Mesenchymal stem cell (in vitro differentiated cells and primary cell): ENCODE measurements around the gene P3H2.

Experiments used
- DNase-seq: peaks from one replicate; pipeline ENCODE4 v3.0.0-alpha.2; 2013
- H2AFZ ChIP-seq: one replicate; pipeline ENCODE4 v1.6.1; 2013; ENCODE audit warnings: low read depth, mild to moderate bottlenecking, control low read depth, inconsistent platforms, low read length, moderate library complexity
- H2AK5ac ChIP-seq: 2 replicates; pipeline ENCODE4 v1.6.1; 2013; ENCODE audit warnings: low read length, moderate library complexity, mild to moderate bottlenecking, inconsistent platforms; ENCODE audit not compliant: severe bottlenecking
- H2BK120ac ChIP-seq: one replicate; pipeline ENCODE4 v1.6.1; 2013; ENCODE audit warnings: low read depth, mild to moderate bottlenecking, inconsistent platforms, low read length, moderate library complexity
- H2BK12ac ChIP-seq, 2 experiments: one replicate each; pipeline ENCODE4 v1.6.1; 2013; ENCODE audit warnings: inconsistent platforms in 2 of 2, low read length in 2 of 2, mild to moderate bottlenecking in 2 of 2, moderate library complexity in 2 of 2, control low read depth in 1 of 2
- H2BK15ac ChIP-seq: one replicate; pipeline ENCODE4 v1.6.1; 2013; ENCODE audit warnings: mild to moderate bottlenecking, low read depth, inconsistent platforms; ENCODE audit not compliant: poor library complexity, severe bottlenecking
- H2BK5ac ChIP-seq: 2 replicates; pipeline ENCODE4 v1.6.1; 2013; ENCODE audit warnings: low read depth, mild to moderate bottlenecking, low read length, control low read depth, inconsistent platforms; ENCODE audit not compliant: poor library complexity, severe bottlenecking
- H3K14ac ChIP-seq, 2 experiments: one replicate each; pipeline ENCODE4 v1.6.1; 2013; ENCODE audit warnings: inconsistent platforms in 2 of 2, low read length in 2 of 2, control low read depth in 1 of 2, mild to moderate bottlenecking in 1 of 2, moderate library complexity in 1 of 2
- H3K18ac ChIP-seq, 2 experiments: one replicate each; pipeline ENCODE4 v1.6.1; 2013; ENCODE audit warnings: inconsistent platforms in 2 of 2, low read length in 2 of 2, control low read depth in 1 of 2, low read depth in 1 of 2, mild to moderate bottlenecking in 1 of 2
- H3K23ac ChIP-seq, 2 experiments: one replicate each; pipeline ENCODE4 v1.6.1; 2013; ENCODE audit warnings: inconsistent platforms in 2 of 2, low read length in 2 of 2, mild to moderate bottlenecking in 2 of 2, moderate library complexity in 2 of 2, control low read depth in 1 of 2
- H3K27ac ChIP-seq: 2 replicates; pipeline ENCODE4 v1.5.1; 2013; ENCODE audit warnings: mild to moderate bottlenecking, moderate library complexity, low read length, control low read depth, inconsistent platforms; ENCODE audit not compliant: poor library complexity, severe bottlenecking
- H3K27me3 ChIP-seq, 2 experiments: 2 replicates each; pipeline versions ENCODE4 v1.6.1 to v1.7.0; 2013; ENCODE audit warnings: low read length in 2 of 2, mild to moderate bottlenecking in 2 of 2, moderate library complexity in 2 of 2, control low read depth in 1 of 2, inconsistent platforms in 1 of 2; ENCODE audit not compliant: control insufficient read depth in 1 of 2, insufficient read depth in 1 of 2
- H3K36me3 ChIP-seq, 2 experiments: 2 replicates each; pipeline versions ENCODE4 v1.6.1 to v1.7.0; 2013; ENCODE audit warnings: low read length in 2 of 2, control low read depth in 1 of 2, inconsistent platforms in 1 of 2, low read depth in 1 of 2, mild to moderate bottlenecking in 1 of 2; ENCODE audit not compliant: insufficient read depth in 2 of 2, control insufficient read depth in 1 of 2
- H3K4ac ChIP-seq, 2 experiments: one replicate each; pipeline ENCODE4 v1.6.1; 2013; ENCODE audit warnings: inconsistent platforms in 2 of 2, low read length in 2 of 2, mild to moderate bottlenecking in 2 of 2, moderate library complexity in 2 of 2, control low read depth in 1 of 2, low read depth in 1 of 2
- H3K4me1 ChIP-seq: 2 replicates; pipeline ENCODE4 v1.6.1; 2013; ENCODE audit warnings: low read depth, low read length, control low read depth; ENCODE audit not compliant: control insufficient read depth, insufficient read depth
- H3K4me2 ChIP-seq: 2 replicates; pipeline ENCODE4 v1.6.1; 2013; ENCODE audit warnings: low read length, mild to moderate bottlenecking, inconsistent platforms; ENCODE audit not compliant: poor library complexity, severe bottlenecking
- H3K4me3 ChIP-seq, 2 experiments: 2 replicates each; pipeline versions ENCODE4 v1.5.1 to v1.7.0; 2013; ENCODE audit warnings: low read length in 2 of 2, mild to moderate bottlenecking in 2 of 2, control low read depth in 1 of 2, low read depth in 1 of 2; ENCODE audit not compliant: insufficient read depth in 1 of 2
- H3K79me1 ChIP-seq: replicated peaks from 2 replicates; pipeline ENCODE4 v1.6.1; 2013; ENCODE audit warnings: mild to moderate bottlenecking, control low read depth, low read length, inconsistent platforms; ENCODE audit not compliant: poor library complexity, severe bottlenecking
- H3K9ac ChIP-seq: 2 replicates; pipeline ENCODE4 v1.7.0; 2013; ENCODE audit warnings: mild to moderate bottlenecking, low read length, moderate library complexity
- H3K9me3 ChIP-seq: 2 replicates; pipeline ENCODE4 v1.7.0; 2013; ENCODE audit warnings: mild to moderate bottlenecking, low read length; ENCODE audit not compliant: control insufficient read depth
- H4K8ac ChIP-seq: one replicate; pipeline ENCODE4 v1.6.1; 2013; ENCODE audit warnings: inconsistent platforms, mild to moderate bottlenecking, low read length, moderate library complexity
- H4K91ac ChIP-seq: one replicate; pipeline ENCODE4 v1.6.1; 2013; ENCODE audit warnings: mild to moderate bottlenecking, low read length, inconsistent platforms
- WGBS: methylation state at CpG from one replicate; pipeline ENCODE4 v1.1.7; 2013; ENCODE audit warnings: mixed read lengths; 5-methylcytosine and 5-hydroxymethylcytosine counted together

Gene P3H2

GRCh38 chr3:190027116-190027515, 93.6 kb downstream of the P3H2 start:
- H2BK15ac ChIP-seq: no peak overlapping the region
- H4K91ac ChIP-seq: no peak overlapping the region
- no peak overlapping the region for H2BK5ac ChIP-seq
- 100% methylated on average over 1 of the region's 3 CpGs for WGBS
- no peak overlapping the region for H2BK12ac ChIP-seq
- no peak overlapping the region for H4K8ac ChIP-seq
- no peak overlapping the region for H3K27ac ChIP-seq
- H3K9ac ChIP-seq: no peak overlapping the region
- no peak overlapping the region for H3K14ac ChIP-seq
- no peak overlapping the region for H2AK5ac ChIP-seq
- no peak overlapping the region for H3K4me2 ChIP-seq
- H3K79me1 ChIP-seq: peaks cover 12% of the 10 kb centered on the region
- no peak for DNase-seq
- no peak overlapping the region for H3K23ac ChIP-seq
- H3K27me3 ChIP-seq: no peaks in the 10 kb centered on the region
- no peak overlapping the region for H2BK120ac ChIP-seq
- H3K4me3 ChIP-seq: no peak overlapping the region
- peaks cover 10% of the 10 kb centered on the region for H3K4me1 ChIP-seq
- H3K18ac ChIP-seq: no peak overlapping the region
- H3K9me3 ChIP-seq: no peaks in the 10 kb centered on the region
- H2AFZ ChIP-seq: no peak overlapping the region
- no peak overlapping the region for H3K4ac ChIP-seq
- H3K36me3 ChIP-seq: no peaks in the 10 kb centered on the region

GRCh38 chr3:190026154-190026553, 94.5 kb downstream of the P3H2 start:
- Histone ChIP-seq H3K23ac (no peak overlapping the region), H3K36me3 (no peaks in the 10 kb centered on the region), H2BK12ac (no peak overlapping the region), H2AFZ (no peak overlapping the region), H3K27me3 (no peaks in the 10 kb centered on the region), H3K9me3 (no peaks in the 10 kb centered on the region), H3K79me1 (peaks cover 10% of the 10 kb centered on the region), H2BK15ac (no peak overlapping the region), H3K4ac (peak overlapping the region in 1 of 2 experiments; percentile 49), H3K9ac (no peak overlapping the region), H4K91ac (no peak overlapping the region), H3K27ac (peak overlapping the region; percentile 3), H3K4me3 (no peak overlapping the region), H2BK5ac (no peak overlapping the region), H3K14ac (no peak overlapping the region), H3K4me2 (no peak overlapping the region), H4K8ac (no peak overlapping the region), H2AK5ac (peak overlapping the region; percentile 26), H3K18ac (peak overlapping the region in 1 of 2 experiments; percentile 73), H2BK120ac (no peak overlapping the region), H3K4me1 (peaks cover 8% of the 10 kb centered on the region)
- no peak for DNase-seq
- WGBS: over 99% methylated on average over 6 of the region's 6 CpGs

GRCh38 chr3:190024912-190025311, 95.8 kb downstream of the P3H2 start:
- H3K18ac ChIP-seq: no peak overlapping the region
- H3K4ac ChIP-seq: no peak overlapping the region
- DNase-seq: peak; percentile 64
- H2BK12ac ChIP-seq: no peak overlapping the region
- H3K27me3 ChIP-seq: no peaks in the 10 kb centered on the region
- no peak overlapping the region for H2BK5ac ChIP-seq
- H3K27ac ChIP-seq: peak overlapping the region; percentile 26
- no peak overlapping the region for H4K91ac ChIP-seq
- no peak overlapping the region for H3K14ac ChIP-seq
- peaks cover 6% of the 10 kb centered on the region for H3K4me1 ChIP-seq
- peaks cover 9% of the 10 kb centered on the region for H3K79me1 ChIP-seq
- no peak overlapping the region for H3K4me2 ChIP-seq
- H2BK120ac ChIP-seq: no peak overlapping the region
- no peak overlapping the region for H3K23ac ChIP-seq
- H4K8ac ChIP-seq: no peak overlapping the region
- WGBS: 55% methylated on average over 3 of the region's 4 CpGs
- H3K4me3 ChIP-seq: no peak overlapping the region
- no peaks in the 10 kb centered on the region for H3K9me3 ChIP-seq
- H3K9ac ChIP-seq: no peak overlapping the region
- H2BK15ac ChIP-seq: no peak overlapping the region
- no peaks in the 10 kb centered on the region for H3K36me3 ChIP-seq
- H2AK5ac ChIP-seq: no peak overlapping the region
- H2AFZ ChIP-seq: no peak overlapping the region

GRCh38 chr3:190019844-190020243, 100.9 kb downstream of the P3H2 start:
- H3K27ac ChIP-seq: no peak overlapping the region
- H2BK12ac ChIP-seq: no peak overlapping the region
- WGBS: 74% methylated on average over 2 of the region's 2 CpGs

More at GRCh38 chr3:190019844-190020243, 100.9 kb downstream of the P3H2 start:
- no peak overlapping the region for H2BK5ac ChIP-seq
- H3K18ac ChIP-seq: no peak overlapping the region
- peaks cover 4% of the 10 kb centered on the region for H3K4me1 ChIP-seq
- no peak overlapping the region for H4K8ac ChIP-seq
- no peak overlapping the region for H3K9ac ChIP-seq
- no peak overlapping the region for H3K4me2 ChIP-seq
- no peak overlapping the region for H3K23ac ChIP-seq
- no peak overlapping the region for H2BK15ac ChIP-seq
- H3K36me3 ChIP-seq: no peaks in the 10 kb centered on the region
- no peak overlapping the region for H3K4me3 ChIP-seq
- H3K4ac ChIP-seq: no peak overlapping the region
- H4K91ac ChIP-seq: no peak overlapping the region
- no peaks in the 10 kb centered on the region for H3K9me3 ChIP-seq
- no peak overlapping the region for H2BK120ac ChIP-seq
- H3K79me1 ChIP-seq: peaks cover 11% of the 10 kb centered on the region
- no peak overlapping the region for H3K14ac ChIP-seq
- no peaks in the 10 kb centered on the region for H3K27me3 ChIP-seq
- no peak for DNase-seq
- H2AFZ ChIP-seq: no peak overlapping the region
- H2AK5ac ChIP-seq: no peak overlapping the region
